ENCODE data around the gene MAMSTR. TPM values are rescaled to one million over a fixed set of nuclear protein-coding genes. Genes with fewer than 3 reads are reported as not detected.
A peak's percentile ranks its signal among the peaks of the same experiment; 100 is the strongest.

MAMSTR gene
- total and polyA plus RNA-seq, 9 of the 15 experiments (the other 6 are each of a cell fraction or from before 2014, with no cell fraction given), result 0.08 to 1.00 (median 0.40) TPM; not detected in 1

DNA sequence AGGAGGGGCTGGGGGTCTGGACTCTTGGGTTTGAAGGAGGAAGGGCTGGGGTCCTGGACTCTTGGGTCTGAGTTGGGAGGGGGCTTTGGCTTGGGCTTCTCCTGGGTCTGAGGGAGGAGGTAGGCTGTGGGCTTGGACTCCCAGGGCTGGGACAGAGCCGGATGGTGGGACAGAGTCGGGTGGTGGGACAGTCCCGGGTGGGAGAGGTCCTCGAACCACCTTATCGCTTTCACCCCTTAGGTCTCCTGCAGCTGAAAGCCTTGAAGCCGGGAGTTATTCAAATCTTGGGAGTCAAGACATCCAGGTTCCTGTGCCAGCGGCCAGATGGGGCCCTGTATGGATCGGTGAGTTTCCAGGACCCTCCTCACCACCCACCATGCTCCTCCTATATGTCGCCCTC lies 37.2 kb upstream of the MAMSTR start (continued):
- TF ChIP-seq NFYB (IDR thresholded peaks at IDR 0.05; ENCODE audit: extremely low read depth, insufficient read length) (no peak), TEAD2 (tag; IDR thresholded peaks at IDR 0.05) (no peak), POLR2G (IDR thresholded peaks at IDR 0.05; ENCODE audit: low read depth, low read length) (no peak), ZFX (CRISPR knock-in tag; IDR thresholded peaks at IDR 0.05) (no peak), ZNF12 (CRISPR knock-in tag; IDR thresholded peaks at IDR 0.05) (no peak), NR2C2 (CRISPR knock-in tag; IDR thresholded peaks at IDR 0.05) (no peak), NR2C2 (tag; IDR thresholded peaks at IDR 0.05) (no peak), PHB (CRISPR knock-in tag; IDR thresholded peaks at IDR 0.05) (no peak), SAP30 (IDR thresholded peaks at IDR 0.05; ENCODE audit: borderline replicate concordance, insufficient read depth, low read depth, low read length, poor library complexity, severe bottlenecking) (no peak), ATF1 (CRISPR knock-in tag; IDR thresholded peaks at IDR 0.05) (no peak), ATF1 (tag; IDR thresholded peaks at IDR 0.05) (no peak), NELFE (IDR thresholded peaks at IDR 0.05; ENCODE audit: insufficient read depth, insufficient read length) (no peak)

DNA sequence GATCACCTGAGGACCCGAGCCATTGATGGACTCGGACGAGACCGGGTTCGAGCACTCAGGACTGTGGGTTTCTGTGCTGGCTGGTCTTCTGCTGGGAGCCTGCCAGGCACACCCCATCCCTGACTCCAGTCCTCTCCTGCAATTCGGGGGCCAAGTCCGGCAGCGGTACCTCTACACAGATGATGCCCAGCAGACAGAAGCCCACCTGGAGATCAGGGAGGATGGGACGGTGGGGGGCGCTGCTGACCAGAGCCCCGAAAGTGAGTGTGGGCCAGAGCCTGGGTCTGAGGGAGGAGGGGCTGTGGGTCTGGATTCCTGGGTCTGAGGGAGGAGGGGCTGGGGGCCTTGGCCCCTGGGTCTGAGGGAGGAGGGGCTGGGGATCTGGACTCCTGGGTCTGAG lies 36.7 kb upstream of the MAMSTR start:
- Histone ChIP-seq H3K27ac (ENCODE audit: extremely low read depth, low read depth, low read length) (no peak overlapping the region), H4K20me1 (replicated peaks; ENCODE audit: control insufficient read depth, insufficient read depth, low read length) (no peaks in the 10 kb centered on the region), H3K9me3 (replicated peaks; ENCODE audit: control insufficient read depth, insufficient read depth, low read depth, low read length) (no peaks in the 10 kb centered on the region), H3K9ac (ENCODE audit: insufficient read depth in 1 of 2, low read depth in 2 of 2, low read length in 2 of 2) (0 out of 4 replicates have a peak overlapping the region, but pooled peaks of 1 of the 2 experiments have one; percentile 55), H3K4me2 (ENCODE audit: insufficient read depth, low read length) (no peak overlapping the region), H3K27me3 (ENCODE audit: control insufficient read depth in 2 of 2, insufficient read depth in 2 of 2, low read length in 2 of 2) (no peaks in the 10 kb centered on the region), H3K4me1 (replicated peaks in 1 of 2; ENCODE audit: control insufficient read depth in 2 of 2, insufficient read depth in 2 of 2, low read length in 2 of 2) (peaks cover 26 to 61% of the 10 kb centered on the region in 2 experiments), H3K9me1 (ENCODE audit: control insufficient read depth, insufficient read depth, low read length) (no peaks in the 10 kb centered on the region), H3K79me2 (ENCODE audit: control insufficient read depth, insufficient read depth, low read length) (peaks cover 17% of the 10 kb centered on the region), H3K36me3 (ENCODE audit: control insufficient read depth, insufficient read depth, low read length) (peaks cover 3% of the 10 kb centered on the region; the same call in 1 of the 3 replicates), H3K4me3 (no peak overlapping the region), H2AFZ (ENCODE audit: low read depth, low read length) (no peak overlapping the region)
- BruUV-seq (replicated peaks), result no TSS peak
- ChIA-PET CTCF (ENCODE audit: low intra/inter-chr PET ratio) (interaction anchor here (0.6 kb wide), 1 partner anchor 216 kb away, joined by 3 read pairs; no protein-coding TSS in a partner anchor), POLR2A (interaction anchor here (0.6 kb wide), 1 partner anchor 104 kb away, joined by 4 read pairs; no protein-coding TSS in a partner anchor)
- no peak for FAIRE-seq
- no peak for DNase-seq (ENCODE audit: extremely low read depth in 1 of 4, low spot score in 3 of 4)
- no peak for ATAC-seq
- in situ Hi-C loops (cut with MboI), result no loop called here
- intact Hi-C loops (cut with micrococcal nuclease), result no loop called here
- 89% methylated on average over 11 of the region's 11 CpGs for WGBS (ENCODE audit: insufficient coverage, low coverage, missing lambda C conversion rate)
- TF ChIP-seq ZNF23 (CRISPR knock-in tag; IDR thresholded peaks at IDR 0.05) (no peak), ILF3 (IDR thresholded peaks at IDR 0.05; ENCODE audit: borderline replicate concordance) (no peak), NR3C1 (CRISPR knock-in tag; IDR thresholded peaks at IDR 0.05) (no peak), ZNF551 (CRISPR knock-in tag; IDR thresholded peaks at IDR 0.05) (no peak), ZNF24 (IDR thresholded peaks at IDR 0.05) (no peak), SIN3B (IDR thresholded peaks at IDR 0.05; ENCODE audit: low read depth) (no peak)
- TF ChIP-seq, protein P1, sequence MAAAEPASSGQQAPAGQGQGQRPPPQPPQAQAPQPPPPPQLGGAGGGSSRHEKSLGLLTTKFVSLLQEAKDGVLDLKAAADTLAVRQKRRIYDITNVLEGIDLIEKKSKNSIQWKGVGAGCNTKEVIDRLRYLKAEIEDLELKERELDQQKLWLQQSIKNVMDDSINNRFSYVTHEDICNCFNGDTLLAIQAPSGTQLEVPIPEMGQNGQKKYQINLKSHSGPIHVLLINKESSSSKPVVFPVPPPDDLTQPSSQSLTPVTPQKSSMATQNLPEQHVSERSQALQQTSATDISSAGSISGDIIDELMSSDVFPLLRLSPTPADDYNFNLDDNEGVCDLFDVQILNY (CRISPR knock-in tag; IDR thresholded peaks at IDR 0.05), result no peak
- TF ChIP-seq, protein P2, sequence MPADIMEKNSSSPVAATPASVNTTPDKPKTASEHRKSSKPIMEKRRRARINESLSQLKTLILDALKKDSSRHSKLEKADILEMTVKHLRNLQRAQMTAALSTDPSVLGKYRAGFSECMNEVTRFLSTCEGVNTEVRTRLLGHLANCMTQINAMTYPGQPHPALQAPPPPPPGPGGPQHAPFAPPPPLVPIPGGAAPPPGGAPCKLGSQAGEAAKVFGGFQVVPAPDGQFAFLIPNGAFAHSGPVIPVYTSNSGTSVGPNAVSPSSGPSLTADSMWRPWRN (IDR thresholded peaks at IDR 0.05; ENCODE audit: low read depth), result no peak
- TF ChIP-seq, protein P3, sequence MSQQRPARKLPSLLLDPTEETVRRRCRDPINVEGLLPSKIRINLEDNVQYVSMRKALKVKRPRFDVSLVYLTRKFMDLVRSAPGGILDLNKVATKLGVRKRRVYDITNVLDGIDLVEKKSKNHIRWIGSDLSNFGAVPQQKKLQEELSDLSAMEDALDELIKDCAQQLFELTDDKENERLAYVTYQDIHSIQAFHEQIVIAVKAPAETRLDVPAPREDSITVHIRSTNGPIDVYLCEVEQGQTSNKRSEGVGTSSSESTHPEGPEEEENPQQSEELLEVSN (IDR thresholded peaks at IDR 0.05; ENCODE audit: borderline replicate concordance in 1 of 2, extremely low read depth in 1 of 2, insufficient read depth in 1 of 2, insufficient read length in 1 of 2, low read depth in 1 of 2, low read length in 1 of 2, poor library complexity in 1 of 2, severe bottlenecking in 1 of 2), result no peak

Data from K562 (cell line).